GM20000 (cell line): ENCODE data around the gene SNRPA1.

Experiments used
- DNase-seq: peaks from one replicate; pipeline ENCODE4 v3.0.0; 2012; ENCODE audit warnings: low spot score
- TF ChIP-seq, protein P1 (sequence below): IDR thresholded peaks from 2 replicates; pipeline ENCODE4 v1.5.1; 2012; ENCODE audit warnings: mild to moderate bottlenecking, control low read depth; ENCODE audit errors: extremely low read depth, missing control alignments

Gene SNRPA1

DNA sequence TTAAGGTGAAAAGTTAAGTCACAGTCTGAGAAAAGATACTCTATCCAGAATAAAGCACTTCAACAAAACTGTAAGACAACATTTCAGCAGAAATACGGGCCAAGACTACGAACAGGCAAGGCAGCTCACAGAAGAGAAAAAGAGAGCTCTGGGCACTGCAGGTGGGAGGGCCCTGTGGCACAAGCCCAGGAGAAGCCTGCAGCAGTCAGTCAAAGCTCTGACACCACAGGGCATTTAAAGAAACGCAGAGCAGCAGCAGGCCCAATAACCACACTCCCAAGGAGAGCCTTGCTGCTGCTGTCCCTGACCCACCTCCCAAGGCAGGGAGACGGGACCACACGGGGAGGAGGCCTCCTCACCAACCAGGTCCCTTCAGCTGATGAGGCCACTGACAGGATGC is 62.4 kb downstream of the SNRPA1 start:
- no peak for DNase-seq
- TF ChIP-seq, protein P1, sequence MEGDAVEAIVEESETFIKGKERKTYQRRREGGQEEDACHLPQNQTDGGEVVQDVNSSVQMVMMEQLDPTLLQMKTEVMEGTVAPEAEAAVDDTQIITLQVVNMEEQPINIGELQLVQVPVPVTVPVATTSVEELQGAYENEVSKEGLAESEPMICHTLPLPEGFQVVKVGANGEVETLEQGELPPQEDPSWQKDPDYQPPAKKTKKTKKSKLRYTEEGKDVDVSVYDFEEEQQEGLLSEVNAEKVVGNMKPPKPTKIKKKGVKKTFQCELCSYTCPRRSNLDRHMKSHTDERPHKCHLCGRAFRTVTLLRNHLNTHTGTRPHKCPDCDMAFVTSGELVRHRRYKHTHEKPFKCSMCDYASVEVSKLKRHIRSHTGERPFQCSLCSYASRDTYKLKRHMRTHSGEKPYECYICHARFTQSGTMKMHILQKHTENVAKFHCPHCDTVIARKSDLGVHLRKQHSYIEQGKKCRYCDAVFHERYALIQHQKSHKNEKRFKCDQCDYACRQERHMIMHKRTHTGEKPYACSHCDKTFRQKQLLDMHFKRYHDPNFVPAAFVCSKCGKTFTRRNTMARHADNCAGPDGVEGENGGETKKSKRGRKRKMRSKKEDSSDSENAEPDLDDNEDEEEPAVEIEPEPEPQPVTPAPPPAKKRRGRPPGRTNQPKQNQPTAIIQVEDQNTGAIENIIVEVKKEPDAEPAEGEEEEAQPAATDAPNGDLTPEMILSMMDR: no peak
